Hematopoietic multipotent progenitor cell treated with erythropoietin and hydrocortisone succinate and interleukin-3 and kit ligand, for 4 days (in vitro differentiated cells): Measurements from ENCODE around the gene TOX2.
A peak's percentile ranks its signal among the peaks of the same experiment; 100 is the strongest.

Experiments
- DNase-seq: peaks from one replicate; pipeline ENCODE4 v3.0.0-alpha.2; 2015

Gene TOX2

DNA sequence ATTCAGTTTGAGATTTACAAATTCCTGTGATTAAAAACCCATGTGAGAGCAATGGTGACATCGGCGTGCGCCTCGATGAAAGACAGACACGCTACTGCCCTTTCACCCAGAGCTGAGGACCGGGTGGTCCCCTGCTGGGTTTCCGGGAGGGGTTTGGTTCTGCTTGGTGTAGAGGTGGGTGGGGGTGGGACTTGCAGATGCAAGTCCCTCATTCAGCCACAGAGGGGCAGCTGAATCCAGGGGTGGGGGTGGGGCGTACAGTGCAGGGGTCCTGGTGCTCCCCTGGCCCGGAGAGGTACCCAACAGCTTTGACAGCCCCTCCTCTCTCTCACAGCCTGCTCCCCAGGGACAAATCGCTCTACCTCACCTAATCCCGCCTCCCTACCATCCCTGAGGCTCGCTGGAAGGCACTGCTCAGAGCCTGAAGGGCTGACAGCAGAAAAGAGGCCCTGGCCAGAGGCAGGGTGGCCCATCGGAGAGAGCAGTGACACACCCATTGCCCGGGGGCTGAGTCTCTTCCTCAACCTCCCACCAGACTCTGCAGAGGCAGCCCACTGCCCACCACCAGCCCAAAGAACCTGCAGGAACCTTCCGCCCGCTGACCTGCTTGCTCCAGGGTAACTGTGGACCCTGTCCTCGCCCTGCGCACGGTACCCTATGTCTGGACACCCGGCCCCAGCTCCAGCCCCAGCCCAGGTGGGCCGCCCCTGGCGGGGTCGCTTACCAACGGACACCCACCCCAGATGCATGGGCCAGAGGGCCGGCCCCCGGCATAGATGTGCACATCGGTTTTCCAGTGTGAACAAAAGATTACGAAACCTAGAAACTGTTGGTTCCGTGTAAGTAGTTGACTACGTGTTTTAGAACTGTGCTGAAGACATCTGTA is 153.9 kb downstream of the TOX2 start:
- DNase-seq, result peak; percentile 44

DNA sequence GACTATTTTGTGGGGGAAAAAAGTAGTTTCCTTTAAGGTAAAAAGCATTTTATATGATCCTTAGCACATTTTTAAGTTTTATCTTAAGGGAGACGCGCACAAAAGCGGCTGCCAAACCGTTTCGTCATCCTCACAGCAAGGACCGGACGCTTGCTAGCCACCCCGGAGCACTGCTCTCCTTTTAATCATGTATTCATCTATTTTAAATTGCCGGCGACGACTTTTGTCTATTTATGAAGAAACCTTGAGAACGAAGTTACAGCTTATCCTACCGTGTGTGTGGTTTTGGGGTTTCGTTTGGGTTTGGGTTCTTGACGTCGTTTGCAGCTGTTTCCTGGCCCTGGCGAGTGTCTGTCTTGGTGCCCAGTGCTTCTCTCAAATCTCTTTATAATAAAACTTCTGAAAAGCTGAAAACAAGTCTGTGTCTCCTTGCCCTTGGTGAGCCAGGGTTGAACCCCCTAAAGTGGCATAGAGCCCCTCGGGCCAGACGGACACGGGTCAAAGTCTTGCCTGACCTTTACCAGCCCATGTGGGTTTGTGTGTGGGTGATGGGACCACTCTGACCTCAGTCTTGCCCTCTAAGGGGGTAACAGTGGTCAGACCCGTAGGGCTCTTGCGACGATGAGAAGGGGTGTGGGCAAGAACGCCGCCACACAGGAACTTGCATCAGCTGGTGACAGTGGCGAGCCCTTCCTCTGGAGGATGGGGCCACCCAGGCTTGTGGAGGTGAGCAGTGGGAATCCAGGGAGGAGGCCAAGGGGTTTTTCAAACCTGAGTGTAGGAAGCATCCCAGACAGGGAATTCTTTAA is 154.8 kb downstream of the TOX2 start:
- peak; percentile 64 for DNase-seq

- DNase-seq, result peak; percentile 45
These were observed 155.7 kb downstream of the TOX2 start for GRCh38 chr20:44070139-44070900.

- no peak for DNase-seq
These were observed 156.4 kb downstream of the TOX2 start for GRCh38 chr20:44071057-44071456.

- DNase-seq, result no peak
These were observed 157.0 kb downstream of the TOX2 start for GRCh38 chr20:44071526-44072111.

GRCh38 chr20:44072384-44072783 is 157.7 kb downstream of the TOX2 start:
- no peak for DNase-seq

DNA sequence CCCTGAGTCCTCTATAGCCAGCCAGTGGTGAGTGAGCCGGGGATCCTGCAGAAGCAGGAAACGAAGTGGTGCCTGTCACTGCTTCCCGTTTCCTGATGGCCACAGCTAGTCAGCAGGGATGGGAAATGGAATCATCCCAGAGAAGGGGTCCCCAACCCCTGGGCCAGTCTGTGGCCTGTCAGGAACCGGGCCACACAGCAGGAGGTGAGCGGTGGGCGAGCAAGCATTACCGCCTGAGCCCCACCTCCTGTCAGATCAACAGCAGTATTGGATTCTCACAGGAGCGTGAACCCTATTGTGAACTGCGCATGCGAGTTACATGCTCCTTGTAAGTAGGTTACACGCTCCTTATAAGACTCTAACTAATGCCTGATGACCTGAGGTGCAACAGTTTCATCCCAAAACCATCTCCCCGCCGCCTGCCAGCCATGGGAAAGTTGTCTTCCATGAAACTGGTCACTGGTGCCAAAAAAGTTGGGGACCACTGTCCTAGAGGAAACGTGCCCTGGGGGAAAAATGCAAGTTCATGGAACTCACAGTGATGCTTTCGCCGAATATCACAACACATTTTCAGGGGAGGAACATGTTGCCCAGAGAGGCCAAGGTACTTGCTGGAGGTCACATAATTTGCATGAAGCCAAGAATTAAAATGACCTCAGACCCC is 158.5 kb downstream of the TOX2 start:
- no peak for DNase-seq

DNA sequence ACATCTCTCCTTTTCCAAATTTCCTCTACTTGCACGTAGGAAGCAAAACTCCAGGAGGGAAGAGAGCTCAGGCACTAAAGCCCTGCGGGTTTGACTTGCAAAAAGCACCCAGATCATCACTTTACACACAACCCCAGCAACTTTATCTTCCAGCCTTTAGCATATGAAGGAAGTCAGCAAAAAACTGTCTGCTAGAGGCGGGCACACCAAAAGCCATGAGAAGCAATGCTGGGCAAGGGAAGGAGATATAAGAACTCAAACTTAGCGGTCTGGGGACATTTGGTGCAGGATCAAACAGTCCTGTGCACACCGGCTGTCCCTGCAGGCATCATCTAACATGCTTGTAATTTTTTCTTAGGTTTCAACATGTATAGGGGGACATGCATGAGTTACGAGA is 159.0 kb downstream of the TOX2 start:
- DNase-seq, result no peak

DNA sequence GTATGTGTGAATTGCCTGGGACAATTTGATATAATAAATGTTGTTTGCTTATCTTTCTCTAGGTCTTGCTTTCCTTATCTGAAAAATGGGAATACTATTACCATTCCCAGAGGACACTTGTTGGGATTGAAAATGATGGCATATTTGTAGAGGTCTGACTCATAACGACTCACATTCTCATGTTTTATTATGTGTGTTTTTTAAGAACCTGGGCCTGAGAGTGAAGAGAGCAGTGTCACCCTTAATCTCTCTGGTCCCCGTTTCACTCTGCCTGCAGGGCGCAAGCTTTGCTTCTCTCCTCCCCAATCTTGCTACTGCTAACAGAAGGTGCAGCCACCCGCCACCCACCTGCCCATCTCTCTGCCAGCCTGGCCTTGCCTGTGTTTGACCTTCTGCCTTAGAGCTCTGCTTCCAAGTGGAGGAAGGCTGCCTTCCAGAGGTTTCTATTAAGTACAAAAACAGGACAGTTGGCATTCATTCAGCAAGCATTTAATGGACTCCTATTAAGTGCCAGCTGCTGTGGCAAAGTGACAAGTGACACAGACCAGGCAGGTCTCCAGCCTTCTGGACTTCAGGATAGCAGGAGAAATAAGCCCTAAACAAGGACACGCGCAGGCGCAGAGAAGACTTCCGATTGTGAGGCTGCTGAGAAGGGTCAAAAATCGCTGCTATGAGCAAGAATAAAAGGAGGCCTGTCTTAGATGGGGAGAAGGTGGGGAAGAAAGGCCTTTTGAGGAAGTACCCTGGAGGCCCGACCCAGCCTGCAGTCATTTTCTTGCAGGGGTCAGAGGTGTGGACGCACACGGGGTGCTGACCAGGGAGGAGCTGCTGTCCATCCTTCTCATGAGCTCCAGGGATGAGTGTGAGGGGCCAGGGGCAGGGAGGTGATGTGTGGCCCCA is 159.8 kb downstream of the TOX2 start:
- no peak for DNase-seq

- no peak for DNase-seq
These were observed 160.7 kb downstream of the TOX2 start for GRCh38 chr20:44075191-44075949.

- DNase-seq, result no peak
These were observed 161.2 kb downstream of the TOX2 start for GRCh38 chr20:44075950-44076232.

DNA sequence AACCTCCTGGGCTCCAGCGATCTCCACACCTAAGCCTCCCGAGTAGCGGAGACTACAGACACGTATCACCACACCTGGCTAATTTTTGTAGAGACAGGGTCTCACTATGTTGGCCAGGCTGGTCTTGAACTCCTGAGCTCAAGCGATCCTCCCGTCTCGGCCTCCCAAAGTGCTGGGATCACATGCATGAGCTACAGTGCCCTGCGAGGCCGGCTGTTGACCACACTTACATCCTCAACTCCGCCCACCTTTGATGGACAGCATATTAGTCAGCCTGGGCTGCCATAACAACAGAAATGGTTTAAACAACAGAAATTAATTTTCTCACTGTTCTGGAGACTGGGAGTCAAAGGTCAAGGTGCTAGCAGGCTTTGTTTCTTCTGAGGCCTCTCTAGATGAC is 164.6 kb downstream of the TOX2 start:
- no peak for DNase-seq

DNA sequence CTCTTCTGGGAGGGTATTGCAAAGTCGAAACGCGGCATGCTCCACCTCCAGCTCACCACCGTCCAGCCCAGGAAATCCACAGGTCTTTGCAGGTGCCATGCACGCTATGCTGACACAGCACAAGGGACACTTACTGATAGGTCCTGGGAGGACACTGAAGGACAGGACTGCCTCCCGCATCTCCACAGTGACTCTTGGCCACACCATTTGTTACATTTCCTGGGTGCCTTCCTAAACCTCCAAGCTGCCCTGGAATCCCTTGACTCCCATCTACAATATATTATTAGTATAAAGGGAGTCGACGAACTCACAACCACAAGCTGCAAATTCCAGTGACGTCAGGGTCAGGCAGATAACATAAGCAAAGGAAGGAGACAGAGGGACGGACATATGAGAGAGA is 165.4 kb downstream of the TOX2 start:
- DNase-seq, result no peak

DNA sequence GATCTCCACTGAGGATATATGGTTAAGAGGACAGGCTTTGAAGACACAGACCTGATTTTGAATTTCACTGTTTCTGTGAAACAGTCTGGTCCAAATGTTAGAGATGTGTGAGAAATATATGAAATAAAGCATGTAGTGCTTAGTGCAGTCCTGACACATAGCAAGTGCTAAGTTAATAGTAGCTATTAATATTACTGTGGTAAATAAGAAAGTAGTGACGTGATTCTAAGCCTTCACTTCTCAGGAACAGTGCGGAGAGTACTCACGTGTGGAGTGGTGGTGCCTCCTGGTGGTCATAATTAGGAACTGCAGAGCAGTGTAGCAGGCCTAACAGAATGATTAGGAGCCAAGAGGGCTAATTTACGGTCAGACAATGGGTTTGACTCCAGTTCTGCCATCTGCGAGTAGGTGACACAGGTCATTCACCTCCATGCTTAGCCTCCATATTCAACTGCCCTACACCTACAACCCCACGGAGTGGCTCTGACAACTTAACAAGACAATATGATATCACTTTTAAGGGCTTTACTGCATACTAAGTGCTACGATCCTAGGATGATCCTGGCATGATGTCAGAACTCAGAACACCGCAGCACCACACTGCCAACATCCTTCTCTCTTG is 166.1 kb downstream of the TOX2 start:
- DNase-seq, result peak; percentile 87

DNA sequence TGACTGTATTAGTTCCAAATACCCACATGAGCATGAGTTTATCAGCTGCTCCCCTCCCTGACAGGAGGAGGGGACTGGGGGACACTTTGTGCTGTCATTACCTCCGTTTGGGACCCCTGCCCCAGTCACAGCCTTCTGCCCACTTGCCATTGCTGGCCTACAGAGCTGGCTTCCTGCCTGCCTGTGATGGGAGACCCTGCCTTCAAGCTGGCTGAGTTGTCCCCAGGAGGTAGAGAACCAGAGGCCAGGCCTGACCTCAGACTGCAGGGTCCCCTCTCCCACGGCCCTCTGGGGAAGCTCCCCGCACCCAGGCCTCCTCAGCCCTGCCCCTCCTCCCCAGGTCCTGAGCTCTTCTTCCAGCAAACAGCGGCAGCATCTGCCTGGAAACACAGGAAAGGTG is 166.8 kb downstream of the TOX2 start:
- no peak for DNase-seq

DNA sequence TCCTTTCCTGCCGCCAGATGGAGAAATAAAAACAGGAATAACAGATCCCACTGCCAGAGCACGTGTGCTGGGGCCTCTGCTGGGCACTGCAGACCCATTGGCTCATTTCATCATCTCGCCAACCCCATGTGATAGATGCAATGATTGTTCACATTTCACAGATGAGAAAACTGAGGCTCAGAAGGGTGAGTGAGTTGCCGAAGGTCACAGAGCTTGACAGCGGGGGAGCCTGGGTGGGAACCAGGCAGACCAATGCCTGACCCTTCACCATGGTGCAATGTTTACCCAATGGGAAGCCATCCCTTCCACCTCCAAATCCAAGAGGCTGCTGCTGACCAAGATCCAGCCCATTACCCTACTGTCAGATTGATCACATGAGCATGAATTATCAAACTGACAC is 167.2 kb downstream of the TOX2 start:
- no peak for DNase-seq

GRCh38 chr20:44083220-44083933 is 168.7 kb downstream of the TOX2 start:
- no peak for DNase-seq

DNA sequence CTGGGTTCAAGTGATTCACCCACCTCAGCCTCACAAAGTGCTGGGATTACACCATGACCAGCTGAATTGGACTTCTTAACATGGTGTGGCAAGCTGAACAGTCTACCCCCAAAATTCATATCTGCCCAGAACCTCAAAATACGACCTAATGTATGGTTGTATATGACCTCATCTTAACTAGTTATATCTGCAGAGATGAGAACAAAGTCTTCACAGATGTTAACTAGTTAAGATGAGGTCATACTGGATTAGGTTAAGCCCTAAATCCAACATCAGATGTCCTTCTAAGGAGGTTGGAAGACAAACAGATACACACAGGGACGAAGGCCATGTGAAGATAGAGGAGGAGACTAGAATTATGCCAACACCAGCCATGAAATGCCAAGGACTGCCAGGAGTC is 169.8 kb downstream of the TOX2 start:
- no peak for DNase-seq

- no peak for DNase-seq
These were observed 170.2 kb downstream of the TOX2 start for GRCh38 chr20:44084891-44085290.
